CD8-positive, alpha-beta memory T cell (primary cell): Measurements from ENCODE around the gene ZCCHC8. TPM values are rescaled to one million over a fixed set of nuclear protein-coding genes. Genes with fewer than 3 reads are reported as not detected.

Experiments used
- CTCF ChIA-PET: fragments of 350-600 bp; sonication (Branson Sonifier 250); formaldehyde crosslinking; loops from one replicate; lab custom pipeline; 2021; ENCODE audit warnings: antibody characterized with exemption; lab: Charles Lee
- POLR2A ChIA-PET: fragments of 350-600 bp; sonication (Branson Sonifier 250); formaldehyde crosslinking; loops from one replicate; lab custom pipeline; 2021; ENCODE audit warnings: antibody characterized with exemption; lab: Charles Lee
- DNase-seq, 5 donors: peaks; one replicate each; pipeline versions ENCODE4 v3.0.0 to v3.0.0-alpha.2; 2020 to 2022; ENCODE audit warnings: mixed read lengths in 1 of 5
- H3K27ac ChIP-seq: one replicate; pipeline ENCODE4 v1.7.0; 2013; ENCODE audit warnings: low read depth, mild to moderate bottlenecking, low read length, moderate library complexity
- H3K27me3 ChIP-seq: 2 replicates; pipeline ENCODE4 v1.7.0; 2013; ENCODE audit warnings: low read length, mild to moderate bottlenecking; ENCODE audit not compliant: insufficient read depth, poor library complexity, severe bottlenecking
- H3K36me3 ChIP-seq: 2 replicates; pipeline ENCODE4 v1.7.0; 2013; ENCODE audit warnings: mild to moderate bottlenecking, low read length, moderate library complexity; ENCODE audit not compliant: insufficient read depth
- H3K4me1 ChIP-seq: 2 replicates; pipeline ENCODE4 v1.7.0; 2013; ENCODE audit warnings: mild to moderate bottlenecking, low read length, moderate library complexity; ENCODE audit not compliant: insufficient read depth
- H3K4me3 ChIP-seq: 2 replicates; pipeline ENCODE4 v1.7.0; 2013; ENCODE audit warnings: mild to moderate bottlenecking, low read length
- H3K9me3 ChIP-seq: 2 replicates; pipeline ENCODE4 v1.7.0; 2013; ENCODE audit warnings: mild to moderate bottlenecking, low read length
- H3K27ac Mint-ChIP-seq, 8 donors: one replicate each; pipeline ENCODE4 v1.8.0; 2020 to 2021; ENCODE audit warnings: mixed read lengths in 8 of 8, mild to moderate bottlenecking in 6 of 8, inconsistent platforms in 3 of 8, moderate library complexity in 3 of 8
- H3K27me3 Mint-ChIP-seq, 2 donors: one replicate each; pipeline ENCODE4 v1.8.0; 2020 to 2021; ENCODE audit warnings: mixed read lengths in 2 of 2, mild to moderate bottlenecking in 1 of 2, moderate library complexity in 1 of 2
- H3K36me3 Mint-ChIP-seq, 3 donors: one replicate each; pipeline ENCODE4 v1.8.0; 2020 to 2021; ENCODE audit warnings: mixed read lengths in 3 of 3, inconsistent platforms in 1 of 3, mild to moderate bottlenecking in 1 of 3
- H3K4me1 Mint-ChIP-seq, 3 donors: one replicate each; pipeline ENCODE4 v1.8.0; 2020 to 2021; ENCODE audit warnings: mixed read lengths in 3 of 3, inconsistent platforms in 1 of 3, mild to moderate bottlenecking in 1 of 3
- H3K4me3 Mint-ChIP-seq, 7 donors: one replicate each; pipeline ENCODE4 v1.8.0; 2020 to 2021; ENCODE audit warnings: mixed read lengths in 7 of 7, mild to moderate bottlenecking in 6 of 7, moderate library complexity in 4 of 7, inconsistent platforms in 2 of 7
- H3K9me3 Mint-ChIP-seq, 5 donors: one replicate each; pipeline ENCODE4 v1.8.0; 2020 to 2022; ENCODE audit warnings: mixed read lengths in 5 of 5, mild to moderate bottlenecking in 3 of 5, moderate library complexity in 2 of 5, inconsistent platforms in 1 of 5
- polyA plus RNA-seq: library from polyadenylated mRNA; unstranded; fragments of 300-500 nt; fragmentation: Illumina TruSeq; gene quantifications from one replicate; pipeline ENCODE4 v1.2.3, GENCODE V29; 2021
- total RNA-seq, 2 experiments: library from RNA; stranded (reverse); gene quantifications; one replicate each; pipeline ENCODE4 v1.2.3, GENCODE V29; 2021

The ZCCHC8 gene
- 10 to 100 TPM; 32.1 to 33.7 TPM for total RNA-seq
- 12.1 TPM for polyA plus RNA-seq

- ChIA-PET POLR2A (interaction anchor here (0.5 to 2.8 kb wide), 20 partner anchors 12 to 864 kb away, joined by 3 to 65 read pairs (median 5); partner anchors contain the start of genes DENR, DIABLO, HIP1R and KNTC1), CTCF (interaction anchor here (0.8 to 2.0 kb wide), 12 partner anchors 14 to 101 kb away, joined by 3 to 8 read pairs (median 4); partner anchors contain the start of genes KNTC1 and RSRC2)
- H3K36me3 Mint-ChIP-seq = peaks cover 0 to 44% (median 9%) of the 10 kb centered on the region in 3 donors
- peak; percentile 92 to 96 (median 94) for DNase-seq
- Histone ChIP-seq H3K36me3 (peaks cover 12% of the 10 kb centered on the region), H3K4me3 (peak within 1 kb of the TSS; percentile 97), H3K4me1 (peaks cover 25% of the 10 kb centered on the region), H3K27me3 (no peaks in the 10 kb centered on the region), H3K27ac (peak within 1 kb of the TSS; percentile 93), H3K9me3 (no peaks in the 10 kb centered on the region)
- no peaks in the 10 kb centered on the region for H3K9me3 Mint-ChIP-seq
- peak within 1 kb of the TSS; percentile 81 to 98 (median 96) for H3K4me3 Mint-ChIP-seq
- peak within 1 kb of the TSS; percentile 79 to 99 (median 97) for H3K27ac Mint-ChIP-seq
- H3K4me1 Mint-ChIP-seq = peaks cover 39 to 48% (median 47%) of the 10 kb centered on the region in 3 donors
- H3K27me3 Mint-ChIP-seq = no peaks in the 10 kb centered on the region
Measured at GRCh38 chr12:122500685-122501488, at the start of gene ZCCHC8. Gene ZCCHC8 (minus strand): TSS chr12:122500932. CDS start chr12:122500840, 92 bp downstream.

DNA sequence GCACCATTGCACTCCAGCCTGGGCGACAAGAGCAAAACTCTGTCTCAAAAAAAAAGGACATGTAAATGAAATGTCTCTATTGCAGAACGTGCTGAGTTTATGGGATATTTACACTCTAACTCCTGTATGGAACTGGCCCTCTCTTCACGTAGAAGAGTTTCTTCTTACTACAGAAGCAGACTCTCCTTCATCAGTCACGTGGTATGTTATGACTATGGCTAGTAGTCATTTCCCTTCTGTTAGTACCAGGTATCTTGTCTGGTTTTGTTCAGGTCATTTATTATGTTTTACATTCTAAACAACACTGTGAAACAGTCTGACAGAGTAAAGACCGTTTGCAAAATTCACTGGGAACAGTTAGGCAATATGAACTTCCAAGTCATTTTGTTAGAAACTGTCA is 46.6 kb upstream of the ZCCHC8 start:
- POLR2A ChIA-PET = no interaction called here
- H3K4me3 Mint-ChIP-seq = no peak overlapping the region
- peaks cover 0 to 53% (median 4%) of the 10 kb centered on the region in 3 donors for H3K36me3 Mint-ChIP-seq
- Histone ChIP-seq H3K36me3 (peaks cover 6% of the 10 kb centered on the region), H3K4me1 (no peaks in the 10 kb centered on the region), H3K4me3 (no peak overlapping the region), H3K27me3 (no peaks in the 10 kb centered on the region), H3K27ac (no peak overlapping the region), H3K9me3 (no peaks in the 10 kb centered on the region)
- H3K9me3 Mint-ChIP-seq = no peaks in the 10 kb centered on the region
- H3K27ac Mint-ChIP-seq = no peak overlapping the region
- no peaks in the 10 kb centered on the region for H3K4me1 Mint-ChIP-seq
- CTCF ChIA-PET = no interaction called here
- no peak for DNase-seq
- no peaks in the 10 kb centered on the region for H3K27me3 Mint-ChIP-seq

GRCh38 chr12:122545855-122546254 is 45.1 kb upstream of the ZCCHC8 start:
- Histone ChIP-seq H3K4me3 (no peak overlapping the region), H3K36me3 (peaks cover 3% of the 10 kb centered on the region), H3K27ac (no peak overlapping the region), H3K27me3 (no peaks in the 10 kb centered on the region), H3K9me3 (no peaks in the 10 kb centered on the region), H3K4me1 (no peaks in the 10 kb centered on the region)
- H3K27ac Mint-ChIP-seq = peak overlapping the region in 1 of 8 donors; percentile 10
- H3K4me1 Mint-ChIP-seq = no peaks in the 10 kb centered on the region
- POLR2A ChIA-PET = interaction anchor here (0.5 kb wide), 1 partner anchor 478 kb away, joined by 4 read pairs; no protein-coding TSS in a partner anchor
- no peak for DNase-seq
- no peak overlapping the region for H3K4me3 Mint-ChIP-seq
- no peaks in the 10 kb centered on the region for H3K9me3 Mint-ChIP-seq
- CTCF ChIA-PET = no interaction called here
- peaks cover 0 to 47% (median 4%) of the 10 kb centered on the region in 3 donors for H3K36me3 Mint-ChIP-seq
- no peaks in the 10 kb centered on the region for H3K27me3 Mint-ChIP-seq

GRCh38 chr12:122544537-122544936 is 43.8 kb upstream of the ZCCHC8 start:
- Mint-ChIP-seq H3K4me3 (no peak overlapping the region), H3K27ac (no peak overlapping the region), H3K36me3 (peaks cover 0 to 37% (median 4%) of the 10 kb centered on the region in 3 donors), H3K4me1 (no peaks in the 10 kb centered on the region), H3K9me3 (no peaks in the 10 kb centered on the region), H3K27me3 (no peaks in the 10 kb centered on the region)
- ChIA-PET CTCF (no interaction called here), POLR2A (no interaction called here)
- DNase-seq = no peak
- Histone ChIP-seq H3K27ac (no peak overlapping the region), H3K36me3 (peaks cover 3% of the 10 kb centered on the region), H3K27me3 (no peaks in the 10 kb centered on the region), H3K4me1 (no peaks in the 10 kb centered on the region), H3K9me3 (no peaks in the 10 kb centered on the region), H3K4me3 (no peak overlapping the region)

GRCh38 chr12:122538496-122538895 is 37.8 kb upstream of the ZCCHC8 start:
- H3K27me3 Mint-ChIP-seq = no peaks in the 10 kb centered on the region
- Histone ChIP-seq H3K9me3 (no peaks in the 10 kb centered on the region), H3K4me1 (no peaks in the 10 kb centered on the region), H3K27ac (no peak overlapping the region), H3K27me3 (no peaks in the 10 kb centered on the region), H3K36me3 (peaks cover 5% of the 10 kb centered on the region), H3K4me3 (no peak overlapping the region)
- CTCF ChIA-PET = no interaction called here
- no peak for DNase-seq
- no peak overlapping the region for H3K4me3 Mint-ChIP-seq
- no peaks in the 10 kb centered on the region for H3K4me1 Mint-ChIP-seq
- no peaks in the 10 kb centered on the region for H3K9me3 Mint-ChIP-seq
- peaks cover 0 to 40% (median 5%) of the 10 kb centered on the region in 3 donors for H3K36me3 Mint-ChIP-seq
- POLR2A ChIA-PET = no interaction called here
- H3K27ac Mint-ChIP-seq = no peak overlapping the region

DNA sequence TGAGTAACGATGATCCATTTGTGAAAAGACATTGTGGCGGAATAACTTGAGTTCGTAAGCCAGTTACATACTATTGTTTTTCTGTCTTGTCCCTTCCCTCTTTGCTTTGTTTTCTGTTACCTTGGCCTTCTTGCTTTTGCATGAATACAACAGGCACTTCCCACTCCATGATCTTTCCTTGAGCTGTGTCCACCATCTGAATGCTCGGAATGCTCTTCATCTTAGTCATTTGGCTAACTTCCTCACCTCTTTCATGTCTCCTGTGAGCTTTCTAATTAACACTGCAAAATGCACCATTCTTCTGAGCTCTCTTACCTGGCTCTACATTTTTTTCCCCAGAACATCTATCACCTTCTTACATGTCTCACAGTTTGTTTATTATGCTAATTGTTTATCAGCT is 36.3 kb upstream of the ZCCHC8 start:
- peaks cover 0 to 42% (median 3%) of the 10 kb centered on the region in 3 donors for H3K36me3 Mint-ChIP-seq
- Histone ChIP-seq H3K9me3 (no peaks in the 10 kb centered on the region), H3K27me3 (no peaks in the 10 kb centered on the region), H3K27ac (no peak overlapping the region), H3K4me1 (no peaks in the 10 kb centered on the region), H3K4me3 (no peak overlapping the region), H3K36me3 (peaks cover 3% of the 10 kb centered on the region)
- ChIA-PET CTCF (interaction anchor here (0.9 kb wide), 1 partner anchor 36 kb away, joined by 3 read pairs; no protein-coding TSS in a partner anchor), POLR2A (no interaction called here)
- H3K27ac Mint-ChIP-seq = no peak overlapping the region
- DNase-seq = no peak
- no peaks in the 10 kb centered on the region for H3K9me3 Mint-ChIP-seq
- no peaks in the 10 kb centered on the region for H3K27me3 Mint-ChIP-seq
- no peaks in the 10 kb centered on the region for H3K4me1 Mint-ChIP-seq
- H3K4me3 Mint-ChIP-seq = no peak overlapping the region

DNA sequence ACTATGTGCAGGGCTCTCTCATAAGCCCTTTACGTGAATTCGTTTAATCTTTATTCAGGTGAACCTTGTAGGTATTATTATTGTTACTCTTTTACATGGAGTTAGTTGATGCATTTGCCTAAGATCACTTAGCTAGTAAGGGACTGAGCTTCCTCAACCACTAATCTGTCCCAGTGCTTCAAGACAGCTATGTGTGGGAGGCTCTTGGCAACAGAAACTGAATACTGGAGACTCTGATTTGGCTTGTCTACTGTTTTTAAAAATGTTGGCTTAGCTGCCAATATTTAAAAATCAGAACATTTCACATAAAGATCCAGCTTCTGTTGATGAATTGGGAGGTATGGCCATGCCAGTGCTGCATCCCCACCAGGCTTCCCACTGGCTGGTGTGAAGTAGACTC is 33.1 kb upstream of the ZCCHC8 start:
- CTCF ChIA-PET = no interaction called here
- Mint-ChIP-seq H3K27ac (no peak overlapping the region), H3K9me3 (no peaks in the 10 kb centered on the region), H3K36me3 (peaks cover 0 to 42% (median 4%) of the 10 kb centered on the region in 3 donors), H3K4me1 (no peaks in the 10 kb centered on the region), H3K27me3 (no peaks in the 10 kb centered on the region), H3K4me3 (no peak overlapping the region)
- no peak for DNase-seq
- Histone ChIP-seq H3K36me3 (peaks cover 3% of the 10 kb centered on the region), H3K4me1 (no peaks in the 10 kb centered on the region), H3K4me3 (no peak overlapping the region), H3K9me3 (no peaks in the 10 kb centered on the region), H3K27me3 (no peaks in the 10 kb centered on the region), H3K27ac (no peak overlapping the region)
- POLR2A ChIA-PET = no interaction called here

- no peaks in the 10 kb centered on the region for H3K27me3 ChIP-seq
- no peak overlapping the region for H3K27ac ChIP-seq
- POLR2A ChIA-PET = no interaction called here
- H3K4me1 Mint-ChIP-seq = peaks cover 14 to 15% (median 15%) of the 10 kb centered on the region in 3 donors
- H3K9me3 Mint-ChIP-seq = no peaks in the 10 kb centered on the region
- peaks cover 29% of the 10 kb centered on the region for H3K4me1 ChIP-seq
- H3K4me3 Mint-ChIP-seq = no peak overlapping the region
- H3K27me3 Mint-ChIP-seq = no peaks in the 10 kb centered on the region
- H3K9me3 ChIP-seq = no peaks in the 10 kb centered on the region
- H3K27ac Mint-ChIP-seq = no peak overlapping the region
- no peaks in the 10 kb centered on the region for H3K36me3 ChIP-seq
- CTCF ChIA-PET = no interaction called here
- no peak for DNase-seq
- peaks cover 0 to 33% (median 4%) of the 10 kb centered on the region in 3 donors for H3K36me3 Mint-ChIP-seq
- H3K4me3 ChIP-seq = no peak overlapping the region
Measured at GRCh38 chr12:122528992-122529391, 28.3 kb upstream of the ZCCHC8 start.
